GM12865 (cell line): ENCODE results near the gene NLN.

Source experiments
- DNase-seq: peaks from one replicate; pipeline ENCODE4 v3.0.0; 2010; ENCODE audit warnings: low read depth
- H3K4me3 ChIP-seq: 2 replicates; pipeline ENCODE4 v1.5.1; 2011; ENCODE audit warnings: mild to moderate bottlenecking, low read depth, low read length, control low read depth
- TF ChIP-seq, protein P1 (sequence below): IDR thresholded peaks from 2 replicates; pipeline ENCODE4 v1.5.1; 2011; ENCODE audit warnings: low read length, control low read depth, low read depth, inconsistent platforms; ENCODE audit not compliant: insufficient read depth; ENCODE audit errors: missing control alignments

Gene NLN

GRCh38 chr5:65861830-65862241 lies 139.8 kb downstream of the NLN start:
- no peak for DNase-seq
- H3K4me3 ChIP-seq, result no peak overlapping the region
- TF ChIP-seq, protein P1, sequence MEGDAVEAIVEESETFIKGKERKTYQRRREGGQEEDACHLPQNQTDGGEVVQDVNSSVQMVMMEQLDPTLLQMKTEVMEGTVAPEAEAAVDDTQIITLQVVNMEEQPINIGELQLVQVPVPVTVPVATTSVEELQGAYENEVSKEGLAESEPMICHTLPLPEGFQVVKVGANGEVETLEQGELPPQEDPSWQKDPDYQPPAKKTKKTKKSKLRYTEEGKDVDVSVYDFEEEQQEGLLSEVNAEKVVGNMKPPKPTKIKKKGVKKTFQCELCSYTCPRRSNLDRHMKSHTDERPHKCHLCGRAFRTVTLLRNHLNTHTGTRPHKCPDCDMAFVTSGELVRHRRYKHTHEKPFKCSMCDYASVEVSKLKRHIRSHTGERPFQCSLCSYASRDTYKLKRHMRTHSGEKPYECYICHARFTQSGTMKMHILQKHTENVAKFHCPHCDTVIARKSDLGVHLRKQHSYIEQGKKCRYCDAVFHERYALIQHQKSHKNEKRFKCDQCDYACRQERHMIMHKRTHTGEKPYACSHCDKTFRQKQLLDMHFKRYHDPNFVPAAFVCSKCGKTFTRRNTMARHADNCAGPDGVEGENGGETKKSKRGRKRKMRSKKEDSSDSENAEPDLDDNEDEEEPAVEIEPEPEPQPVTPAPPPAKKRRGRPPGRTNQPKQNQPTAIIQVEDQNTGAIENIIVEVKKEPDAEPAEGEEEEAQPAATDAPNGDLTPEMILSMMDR, result no peak

DNA sequence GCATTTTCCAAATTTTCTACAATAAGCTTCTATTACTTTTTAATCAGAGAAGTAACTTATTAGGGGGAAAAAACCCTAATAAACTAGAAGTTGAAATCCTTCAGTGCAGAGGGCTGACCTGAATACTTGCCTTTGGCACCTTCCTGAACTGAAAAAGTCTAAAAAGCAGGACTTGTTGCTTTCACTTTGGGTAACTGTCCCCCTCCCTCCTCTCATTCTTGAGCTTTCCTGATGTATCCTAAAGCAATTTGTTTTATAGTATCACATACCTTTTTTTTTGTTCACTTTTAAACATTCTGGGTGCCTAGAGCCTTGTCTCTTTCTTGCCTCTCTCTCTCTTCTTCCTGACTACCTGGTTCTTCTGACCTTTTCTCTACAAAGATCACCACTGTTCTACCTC lies 140.4 kb downstream of the NLN start:
- no peak overlapping the region for H3K4me3 ChIP-seq
- DNase-seq, result no peak
- TF ChIP-seq, protein P1, result no peak

GRCh38 chr5:65863747-65864146 lies 141.7 kb downstream of the NLN start:
- H3K4me3 ChIP-seq, result no peak overlapping the region
- TF ChIP-seq, protein P1, result no peak
- DNase-seq, result no peak

- TF ChIP-seq, protein P1, result no peak
- DNase-seq, result no peak
- H3K4me3 ChIP-seq, result no peak overlapping the region
Observed at GRCh38 chr5:65866837-65867521, 145.0 kb downstream of the NLN start.

DNA sequence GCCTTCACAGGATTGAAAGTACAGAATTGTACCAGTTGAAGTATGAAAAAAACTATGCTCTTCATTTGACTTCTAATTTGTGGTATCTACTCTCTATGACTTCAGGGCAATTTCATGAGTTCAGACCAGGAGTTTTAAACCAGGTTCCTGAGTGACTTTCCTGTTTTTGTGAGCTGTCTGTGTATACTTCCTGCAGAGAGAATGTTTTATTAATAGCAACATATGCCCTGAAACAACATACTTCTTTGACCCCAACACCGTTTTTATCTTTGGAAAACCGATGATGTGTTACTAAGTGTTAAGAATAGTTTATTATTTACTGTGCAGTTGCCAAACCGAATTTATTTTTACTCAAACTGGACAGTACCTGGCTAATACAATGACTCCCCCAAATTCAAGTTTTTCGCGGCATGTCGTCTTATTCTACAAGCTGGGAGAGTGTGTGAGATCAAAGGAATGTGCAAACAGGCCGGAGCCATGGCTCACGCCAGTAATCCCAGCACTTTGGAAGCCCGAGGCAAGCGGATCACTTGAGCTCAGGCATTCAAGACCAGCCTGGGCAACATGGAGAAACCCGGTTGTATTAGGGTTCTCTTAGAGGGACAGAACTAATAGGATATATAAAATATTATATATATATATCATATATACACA lies 145.7 kb downstream of the NLN start:
- no peak overlapping the region for H3K4me3 ChIP-seq
- TF ChIP-seq, protein P1, result no peak
- no peak for DNase-seq

GRCh38 chr5:65868509-65868908 lies 146.5 kb downstream of the NLN start:
- TF ChIP-seq, protein P1, result no peak
- H3K4me3 ChIP-seq, result no peak overlapping the region
- DNase-seq, result no peak
